Measurements from ENCODE around the gene CHRNA5.
"Not testable (repeated sequence)": the region's sequence is repeated elsewhere in the genome, so short reads cannot be mapped to it uniquely, and the experiment has no call there.

CHRNA5 gene

DNA sequence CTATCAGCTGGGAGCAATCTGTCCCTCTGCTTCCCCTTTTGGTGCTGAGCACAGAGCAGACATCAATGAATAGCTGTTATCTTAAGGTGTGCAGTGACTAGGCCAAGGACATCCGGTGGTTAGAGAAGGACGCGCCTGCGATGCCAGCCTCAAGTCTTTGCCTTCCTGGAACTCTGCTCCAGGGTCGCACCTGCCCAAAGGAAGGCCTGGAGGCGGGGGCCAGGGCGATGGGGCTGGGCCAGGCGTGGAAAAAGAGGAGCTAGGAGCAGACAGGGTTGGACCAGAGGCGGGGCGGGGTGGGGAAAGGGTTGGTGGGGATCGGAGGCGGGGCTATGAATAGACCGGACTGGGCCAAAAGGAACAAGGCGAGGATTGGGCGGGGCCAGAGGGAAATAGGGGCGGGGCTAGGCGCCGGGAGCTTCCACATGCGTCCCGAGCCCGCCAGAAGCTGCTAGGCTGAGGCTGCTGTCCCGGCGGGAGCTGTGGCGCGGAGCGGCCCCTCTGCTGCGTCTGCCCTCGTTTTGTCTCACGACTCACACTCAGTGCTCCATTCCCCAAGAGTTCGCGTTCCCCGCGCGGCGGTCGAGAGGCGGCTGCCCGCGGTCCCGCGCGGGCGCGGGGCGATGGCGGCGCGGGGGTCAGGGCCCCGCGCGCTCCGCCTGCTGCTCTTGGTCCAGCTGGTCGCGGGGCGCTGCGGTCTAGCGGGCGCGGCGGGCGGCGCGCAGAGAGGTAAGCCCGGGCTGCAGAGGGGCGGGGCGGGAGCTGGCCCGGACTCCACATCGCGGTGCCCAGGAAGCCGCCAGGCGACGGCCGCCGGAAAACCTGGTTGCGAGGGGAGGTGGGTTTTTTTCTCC is at the start of gene CHRNA5:
TSS of gene CHRNA5 (plus strand) at position 424 of the 854 bp plus-strand sequence. CDS start at position 624, 200 bp downstream.
- H3K27ac ChIP-seq = peak within 1 kb of the TSS; percentile 85
- TF ChIP-seq, protein P1, sequence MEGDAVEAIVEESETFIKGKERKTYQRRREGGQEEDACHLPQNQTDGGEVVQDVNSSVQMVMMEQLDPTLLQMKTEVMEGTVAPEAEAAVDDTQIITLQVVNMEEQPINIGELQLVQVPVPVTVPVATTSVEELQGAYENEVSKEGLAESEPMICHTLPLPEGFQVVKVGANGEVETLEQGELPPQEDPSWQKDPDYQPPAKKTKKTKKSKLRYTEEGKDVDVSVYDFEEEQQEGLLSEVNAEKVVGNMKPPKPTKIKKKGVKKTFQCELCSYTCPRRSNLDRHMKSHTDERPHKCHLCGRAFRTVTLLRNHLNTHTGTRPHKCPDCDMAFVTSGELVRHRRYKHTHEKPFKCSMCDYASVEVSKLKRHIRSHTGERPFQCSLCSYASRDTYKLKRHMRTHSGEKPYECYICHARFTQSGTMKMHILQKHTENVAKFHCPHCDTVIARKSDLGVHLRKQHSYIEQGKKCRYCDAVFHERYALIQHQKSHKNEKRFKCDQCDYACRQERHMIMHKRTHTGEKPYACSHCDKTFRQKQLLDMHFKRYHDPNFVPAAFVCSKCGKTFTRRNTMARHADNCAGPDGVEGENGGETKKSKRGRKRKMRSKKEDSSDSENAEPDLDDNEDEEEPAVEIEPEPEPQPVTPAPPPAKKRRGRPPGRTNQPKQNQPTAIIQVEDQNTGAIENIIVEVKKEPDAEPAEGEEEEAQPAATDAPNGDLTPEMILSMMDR (IDR thresholded peaks at IDR 0.05) = no peak
- no peak for TF ChIP-seq ZFX (IDR thresholded peaks at IDR 0.05; ENCODE audit: borderline replicate concordance)

DNA sequence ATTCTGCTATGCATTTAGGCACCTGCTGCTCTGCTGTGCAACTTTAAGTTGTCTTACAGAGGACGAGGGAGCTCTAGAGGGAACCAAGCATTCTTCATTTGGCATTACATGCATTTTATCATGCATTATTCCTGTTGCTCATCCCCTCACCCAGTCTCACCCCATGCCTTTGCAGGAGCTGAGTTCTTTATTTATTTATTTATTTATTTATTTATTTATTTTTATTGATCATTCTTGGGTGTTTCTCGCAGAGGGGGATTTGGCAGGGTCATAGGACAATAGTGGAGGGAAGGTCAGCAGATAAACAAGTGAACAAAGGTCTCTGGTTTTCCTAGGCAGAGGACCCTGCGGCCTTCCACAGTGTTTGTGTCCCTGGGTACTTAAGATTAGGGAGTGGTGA is 45.3 kb upstream of the CHRNA5 start:
- H3K27ac ChIP-seq = not testable (repeated sequence)

DNA sequence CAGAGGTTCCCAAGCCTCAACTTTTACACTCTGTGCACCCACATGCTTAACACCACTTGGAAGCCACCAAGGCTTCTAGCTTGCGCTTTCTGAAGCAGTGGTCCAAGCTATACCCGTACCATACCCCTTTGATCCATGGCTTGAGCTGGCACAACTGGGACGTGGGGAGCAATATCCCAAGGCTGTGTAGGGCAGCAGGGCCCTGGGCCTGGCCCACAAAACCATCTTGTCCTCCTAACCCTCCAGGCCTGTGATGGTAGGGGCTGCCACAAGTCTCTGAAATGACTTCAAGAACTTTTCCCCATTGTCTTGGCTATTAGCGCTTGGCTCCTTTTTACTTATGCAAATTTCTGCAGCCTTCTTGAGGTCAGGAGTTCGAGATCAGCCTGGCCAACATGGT is 41.1 kb upstream of the CHRNA5 start:
- TF ChIP-seq ZFX (IDR thresholded peaks at IDR 0.05; ENCODE audit: borderline replicate concordance) = no peak
- TF ChIP-seq, protein P1 (IDR thresholded peaks at IDR 0.05) = no peak

DNA sequence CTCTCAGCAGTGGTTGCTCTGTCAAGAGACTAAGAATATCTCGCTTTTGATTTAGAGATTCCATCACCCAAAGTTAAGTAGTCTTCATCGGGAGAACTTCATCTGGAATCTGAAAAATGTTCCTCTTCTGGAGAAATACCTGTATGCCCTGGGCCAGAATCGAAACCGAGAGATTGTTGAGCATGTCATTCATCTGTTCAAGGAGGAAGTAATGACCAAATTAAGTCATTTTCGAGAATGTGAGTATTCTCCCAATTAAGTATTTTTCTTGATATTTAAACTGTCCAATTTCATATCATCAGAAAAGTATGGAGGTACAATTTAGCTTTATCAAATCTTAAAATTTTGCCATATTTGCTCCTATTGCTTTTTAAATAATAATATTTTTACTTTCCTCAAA is 38.0 kb upstream of the CHRNA5 start:
- TF ChIP-seq, protein P1 (IDR thresholded peaks at IDR 0.05) = no peak
- TF ChIP-seq ZFX (IDR thresholded peaks at IDR 0.05; ENCODE audit: borderline replicate concordance) = no peak
- H3K27ac ChIP-seq = no peak overlapping the region

More for the DNA sequence above, 41.1 kb upstream of the CHRNA5 start:
- no peak overlapping the region for H3K27ac ChIP-seq

DNA sequence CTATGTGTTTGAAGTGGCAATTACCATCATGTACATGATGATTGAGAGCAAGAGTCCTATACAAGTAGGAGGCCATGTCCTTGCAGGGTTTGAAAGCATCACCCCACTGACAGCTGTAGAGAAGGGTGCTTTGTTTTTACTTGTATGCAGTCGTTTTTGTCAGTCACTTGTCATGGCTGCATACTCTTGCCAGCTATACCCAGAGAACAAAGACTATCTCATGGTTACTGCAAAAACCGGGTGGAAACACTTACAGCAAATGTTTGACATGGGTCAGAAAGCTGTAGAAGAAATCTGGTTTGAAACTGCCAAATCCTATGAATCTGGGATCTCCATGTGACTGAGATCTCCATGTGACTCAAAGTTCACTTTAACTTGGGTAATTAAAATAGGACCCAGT is 32.0 kb upstream of the CHRNA5 start:
- TF ChIP-seq, protein P1 (IDR thresholded peaks at IDR 0.05) = no peak
- TF ChIP-seq ZFX (IDR thresholded peaks at IDR 0.05; ENCODE audit: borderline replicate concordance) = no peak
- no peak overlapping the region for H3K27ac ChIP-seq

DNA sequence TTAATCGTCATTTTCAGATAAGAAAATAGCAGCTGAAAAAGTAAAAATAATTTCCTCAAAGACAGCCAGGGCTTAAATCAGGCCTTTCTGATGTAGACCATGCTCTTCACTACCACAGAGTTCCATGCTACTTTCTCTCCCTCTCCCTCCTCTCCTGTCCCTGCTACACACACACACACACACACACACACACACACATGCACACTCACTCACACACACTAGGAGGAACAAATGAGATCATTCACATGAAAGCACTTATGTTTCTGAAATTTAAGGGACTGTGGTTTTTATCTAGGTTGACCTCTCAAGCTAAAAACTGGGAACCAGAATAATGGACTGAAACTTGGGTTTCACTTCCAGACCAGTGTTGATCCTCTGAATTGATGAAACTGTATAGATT is 29.2 kb upstream of the CHRNA5 start:
- TF ChIP-seq ZFX (IDR thresholded peaks at IDR 0.05; ENCODE audit: borderline replicate concordance) = no peak
- TF ChIP-seq, protein P1 (IDR thresholded peaks at IDR 0.05) = no peak
- no peak overlapping the region for H3K27ac ChIP-seq

DNA sequence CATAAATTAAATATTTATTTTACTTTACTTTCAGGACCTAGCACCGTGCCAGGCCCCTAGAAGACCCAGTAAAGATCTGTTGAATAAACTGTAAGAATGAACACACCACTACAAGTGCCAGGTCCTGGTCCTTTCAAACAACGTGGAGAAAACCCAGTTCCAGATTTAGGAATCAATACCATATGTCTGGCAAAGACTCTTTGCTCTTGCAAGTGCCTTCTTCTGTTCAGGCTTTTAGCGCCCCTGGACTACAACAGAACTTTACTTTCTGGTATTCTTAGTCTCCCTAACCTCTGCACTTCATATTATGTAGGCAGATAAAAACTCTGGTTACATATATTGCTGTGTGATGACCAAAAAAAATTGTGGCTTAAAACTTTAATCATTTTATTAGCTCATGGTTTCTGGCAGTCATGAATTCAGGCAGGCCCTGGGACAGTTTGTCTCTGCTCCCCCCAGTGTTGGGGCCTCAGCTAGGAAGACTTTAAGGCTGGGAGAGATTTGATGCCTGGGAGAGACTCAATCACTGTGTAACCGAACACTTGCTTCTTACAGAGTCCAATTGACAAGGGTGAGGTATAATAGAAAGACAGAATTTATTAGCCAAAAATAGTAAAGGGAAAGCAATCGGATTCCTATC is 27.9 kb upstream of the CHRNA5 start:
- H3K27ac ChIP-seq = no peak overlapping the region
- no peak for TF ChIP-seq ZFX (IDR thresholded peaks at IDR 0.05; ENCODE audit: borderline replicate concordance)
- TF ChIP-seq, protein P1 (IDR thresholded peaks at IDR 0.05) = no peak

All from 22Rv1 (cell line).